Amygdala (tissue), 56 donors: ENCODE data around the gene ZMYND12.
"Not testable (repeated sequence)": the region's sequence is repeated elsewhere in the genome, so short reads cannot be mapped to it uniquely, and the experiment has no call there.

Source experiments
- DNase-seq, 56 donors: peaks; one replicate each; lab custom pipeline; 2025; lab: John Stamatoyannopoulos, UW

The ZMYND12 gene, protein sequence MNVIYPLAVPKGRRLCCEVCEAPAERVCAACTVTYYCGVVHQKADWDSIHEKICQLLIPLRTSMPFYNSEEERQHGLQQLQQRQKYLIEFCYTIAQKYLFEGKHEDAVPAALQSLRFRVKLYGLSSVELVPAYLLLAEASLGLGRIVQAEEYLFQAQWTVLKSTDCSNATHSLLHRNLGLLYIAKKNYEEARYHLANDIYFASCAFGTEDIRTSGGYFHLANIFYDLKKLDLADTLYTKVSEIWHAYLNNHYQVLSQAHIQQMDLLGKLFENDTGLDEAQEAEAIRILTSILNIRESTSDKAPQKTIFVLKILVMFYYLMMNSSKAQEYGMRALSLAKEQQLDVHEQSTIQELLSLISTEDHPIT

DNA sequence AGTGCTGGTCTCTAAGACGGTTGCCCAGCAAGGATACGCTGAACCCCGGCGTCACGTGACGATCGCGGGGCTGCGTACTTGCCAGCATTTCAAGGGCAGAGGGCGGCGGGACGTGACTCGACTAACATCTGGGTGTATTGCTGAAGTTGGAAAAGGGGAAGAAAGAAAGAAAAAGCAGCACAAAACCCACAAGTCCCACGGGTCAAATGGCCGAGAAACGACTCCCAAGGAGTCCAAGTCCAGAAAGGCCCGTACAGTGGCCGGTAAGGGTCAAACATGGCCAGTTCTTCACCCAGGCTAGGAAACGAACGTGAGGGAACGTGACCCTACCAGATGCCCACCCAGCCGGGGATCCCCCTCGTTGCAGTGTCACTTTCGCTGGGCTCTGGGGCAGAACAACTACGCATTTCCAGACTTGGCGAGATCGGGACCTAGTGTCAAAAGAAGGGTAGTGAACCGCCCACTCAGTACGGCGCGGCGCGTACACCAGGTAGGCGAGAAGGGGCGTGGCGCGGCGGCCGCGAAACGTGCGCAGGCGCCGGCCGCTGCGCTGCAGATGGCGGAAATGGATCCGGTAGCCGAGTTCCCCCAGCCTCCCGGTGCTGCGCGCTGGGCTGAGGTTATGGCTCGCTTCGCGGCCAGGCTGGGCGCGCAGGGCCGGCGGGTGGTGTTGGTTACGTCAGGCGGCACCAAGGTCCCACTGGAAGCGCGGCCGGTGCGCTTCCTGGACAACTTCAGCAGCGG is at the start of gene ZMYND12, which contains the start of gene PPCS:
Gene ZMYND12 (minus strand): TSS at position 13 of the 744 bp plus-strand sequence. CDS start 25 bp downstream, outside the sequence.
Gene PPCS (plus strand): TSS at position 534 of the 744 bp plus-strand sequence. CDS start 23 bp downstream, at position 557.
- peak in 55 of 56 donors; percentile 54 to 92 (median 82) for DNase-seq

DNA sequence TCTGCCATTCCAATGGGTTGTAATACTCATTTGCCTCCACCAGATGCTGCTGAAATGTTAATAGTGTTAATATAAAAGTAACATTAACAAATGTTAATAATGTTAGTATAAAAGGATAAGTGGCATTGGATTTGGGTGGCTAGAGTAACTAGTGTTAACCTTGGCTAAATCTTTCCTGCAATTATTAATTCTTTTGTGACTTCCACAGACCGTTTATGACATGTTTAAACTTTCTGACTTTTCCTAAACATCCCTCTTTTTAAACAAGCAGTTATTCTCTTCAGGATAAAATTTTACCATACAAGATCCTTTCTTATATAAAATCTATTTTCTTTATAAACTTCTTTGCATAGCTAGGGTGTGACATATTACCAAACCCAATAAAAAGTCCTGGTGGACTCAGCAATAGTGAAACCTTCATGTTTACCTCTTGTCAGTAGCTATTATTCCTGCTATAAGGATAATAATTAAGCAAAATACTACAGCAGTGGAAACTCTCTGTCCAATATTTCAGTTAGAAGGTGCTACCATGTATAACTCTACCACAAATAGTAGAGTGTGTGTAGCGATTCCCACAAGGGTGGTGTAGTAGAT is 48.8 kb upstream of the ZMYND12 start:
- DNase-seq = no peak

DNA sequence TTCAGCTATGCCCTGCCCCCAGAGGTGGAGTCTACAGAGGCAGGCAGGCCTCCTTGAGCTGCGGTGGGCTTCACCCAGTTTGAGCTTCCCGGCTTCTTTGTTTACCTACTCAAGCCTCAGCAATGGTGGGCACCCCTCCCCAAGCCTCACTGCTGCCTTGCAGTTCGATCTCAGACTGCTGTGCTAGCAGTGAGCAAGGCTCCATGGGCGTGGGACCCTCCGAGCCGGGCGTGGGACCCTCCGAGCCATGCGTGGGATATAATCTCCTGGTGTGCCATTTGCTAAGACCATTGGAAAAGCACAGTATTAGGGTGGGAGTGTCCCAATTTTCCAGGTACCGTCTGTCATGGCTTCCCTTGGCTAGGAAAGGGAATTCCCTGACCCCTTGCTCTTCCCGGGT is 46.2 kb upstream of the ZMYND12 start:
- DNase-seq = not testable (repeated sequence)

DNA sequence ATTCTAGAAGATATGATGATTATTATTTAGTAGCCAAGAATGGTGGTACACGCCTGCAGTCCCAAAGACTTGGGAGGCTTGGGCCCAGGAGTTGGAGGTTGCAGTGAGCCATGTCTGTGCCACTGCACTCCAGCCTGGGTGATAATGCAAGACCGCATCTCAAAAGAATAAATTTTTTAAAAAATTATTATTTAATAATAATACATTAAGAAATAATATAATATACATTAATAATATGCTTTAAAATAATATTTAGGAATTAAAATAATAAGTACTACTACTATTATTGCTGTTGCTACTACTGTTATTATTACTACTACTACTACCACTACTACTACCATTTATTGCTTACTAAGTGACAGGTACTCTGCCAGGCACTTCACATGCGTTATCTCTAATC is 34.4 kb upstream of the ZMYND12 start:
- no peak for DNase-seq

DNA sequence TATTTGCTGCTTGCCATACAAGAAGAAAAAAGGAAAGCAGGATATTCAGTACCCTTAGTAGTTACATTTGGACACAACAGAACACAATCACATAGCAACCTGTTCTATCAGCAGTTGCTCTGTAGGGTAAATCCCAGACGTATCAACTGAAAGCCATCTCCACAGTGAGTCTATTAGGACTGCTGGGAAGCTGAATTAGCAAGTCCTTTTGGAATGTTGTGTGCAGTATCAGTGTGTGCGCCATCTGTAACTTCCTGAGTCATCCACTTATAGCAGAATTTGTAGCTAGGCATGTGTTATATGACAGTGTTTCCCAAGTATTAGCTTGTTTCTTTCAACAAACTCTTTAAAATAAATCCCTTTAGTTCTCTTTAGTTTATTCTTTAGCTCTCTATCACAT is 28.6 kb upstream of the ZMYND12 start:
- DNase-seq = no peak

DNA sequence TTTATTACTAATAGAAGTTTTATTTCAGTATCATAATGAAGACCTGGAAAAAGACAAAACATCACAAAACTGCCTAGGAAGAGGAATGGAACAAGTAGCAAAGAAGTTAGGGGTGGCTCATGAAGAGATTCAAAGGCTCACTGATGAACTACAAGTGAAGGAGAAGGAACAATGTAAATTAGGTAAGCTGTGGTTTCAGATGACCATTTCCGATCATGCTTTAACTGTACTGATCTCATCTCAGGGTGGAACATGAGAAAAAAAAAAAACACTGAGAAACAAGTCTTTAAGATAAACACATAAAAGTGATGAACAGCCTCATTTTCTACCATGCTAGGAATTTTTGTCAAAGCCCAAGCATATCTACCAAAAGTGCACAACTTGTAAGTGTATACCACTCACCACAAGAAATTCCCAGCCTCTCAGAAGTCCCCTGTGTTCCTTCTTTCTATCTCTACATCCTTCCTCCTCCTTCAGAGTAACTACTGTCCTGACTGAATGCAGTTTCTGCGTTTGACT is 26.9 kb upstream of the ZMYND12 start:
- DNase-seq = no peak

DNA sequence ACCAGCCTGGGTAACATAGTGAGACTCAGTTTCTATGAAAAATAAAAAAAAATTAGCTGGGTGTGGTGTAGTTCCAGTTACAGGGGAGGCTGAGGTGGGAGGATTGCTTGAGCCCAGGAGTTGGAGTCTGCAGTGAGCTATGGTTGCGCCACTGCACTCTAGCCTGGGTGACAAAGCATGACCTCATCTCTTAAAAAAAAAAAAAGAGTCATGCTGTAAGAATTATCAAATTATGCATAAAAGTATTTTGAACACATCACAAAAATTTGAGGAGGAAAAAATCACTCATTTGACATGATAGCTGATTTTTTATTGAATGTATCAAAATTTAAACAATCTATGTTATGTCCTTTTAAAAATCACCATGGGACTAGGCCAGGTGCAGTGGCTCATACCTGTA is 25.1 kb upstream of the ZMYND12 start:
- DNase-seq = no peak

DNA sequence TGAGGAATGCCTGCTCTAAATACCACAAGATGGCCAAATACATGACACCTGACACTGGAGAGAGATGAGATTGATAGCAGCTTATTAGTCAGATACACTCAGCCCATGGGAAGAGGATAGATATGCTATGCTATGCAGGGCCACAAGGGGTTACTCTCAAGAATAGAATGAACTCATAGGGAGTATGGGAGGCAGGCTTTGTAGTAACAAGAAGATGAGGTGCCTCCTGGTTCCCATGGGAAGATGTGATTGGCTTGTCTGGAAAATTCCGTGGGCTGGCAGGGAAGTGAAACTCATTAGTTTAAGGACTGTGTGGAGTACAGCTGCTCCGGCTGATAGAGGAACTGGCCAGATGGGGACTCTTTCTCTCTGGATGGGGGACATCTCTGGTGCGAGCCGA is 23.8 kb upstream of the ZMYND12 start:
- DNase-seq = no peak

DNA sequence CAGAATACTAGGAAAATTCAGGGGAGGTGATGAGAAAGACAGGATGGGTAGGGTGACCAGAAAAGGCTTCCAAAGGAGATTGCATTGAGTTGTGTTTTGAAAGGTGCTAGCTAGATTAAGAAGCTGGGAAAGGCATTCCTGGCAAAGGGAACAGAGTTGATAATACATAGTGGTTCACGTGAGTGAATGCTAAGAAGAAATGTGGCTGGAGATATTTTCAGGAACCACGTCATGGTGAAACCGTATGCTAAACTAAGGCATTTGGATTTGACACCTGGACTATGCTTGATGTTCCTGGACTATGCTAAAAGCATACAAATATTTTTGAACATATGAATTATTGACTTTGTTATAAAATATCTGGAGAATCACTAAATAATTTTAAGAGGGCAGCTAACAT is 22.0 kb upstream of the ZMYND12 start:
- DNase-seq = no peak

DNA sequence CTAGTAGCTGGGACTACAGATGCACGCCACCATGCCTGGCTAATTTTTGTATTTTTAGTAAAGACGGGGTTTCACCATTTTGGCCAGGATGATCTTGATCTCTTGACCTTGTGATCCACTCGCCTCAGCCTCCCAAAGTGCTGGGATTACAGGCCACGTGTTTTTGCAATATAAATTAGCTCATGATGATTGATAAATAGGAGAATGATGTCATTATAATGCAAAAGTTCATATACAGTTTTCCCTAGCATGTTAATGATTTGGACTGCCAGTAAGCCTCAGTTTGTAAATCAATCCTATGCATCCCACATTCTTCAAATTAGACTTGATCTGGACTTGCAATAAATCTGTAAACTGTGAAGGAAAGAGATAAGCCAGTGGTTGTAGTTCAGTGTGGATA is 21.5 kb upstream of the ZMYND12 start:
- not testable (repeated sequence) for DNase-seq

DNA sequence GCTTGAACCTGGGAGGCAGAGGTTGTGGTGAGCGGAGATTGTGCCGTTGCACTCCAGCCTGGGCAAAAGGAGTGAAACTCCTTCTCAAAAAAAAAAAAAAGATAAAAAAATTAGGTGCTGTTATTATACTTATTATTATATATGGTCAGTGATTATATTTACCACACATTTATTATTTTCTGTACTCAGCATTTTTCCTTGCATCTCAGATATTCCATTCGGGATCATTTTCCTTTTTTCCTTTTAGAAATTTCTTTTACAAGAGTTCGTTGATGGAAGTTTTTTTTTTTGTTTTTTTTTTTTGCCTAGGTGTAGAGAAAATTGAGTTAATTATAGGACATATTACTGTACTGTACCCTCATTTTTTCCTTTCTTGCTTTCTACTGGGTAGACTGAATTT is 20.8 kb upstream of the ZMYND12 start:
- no peak for DNase-seq

DNA sequence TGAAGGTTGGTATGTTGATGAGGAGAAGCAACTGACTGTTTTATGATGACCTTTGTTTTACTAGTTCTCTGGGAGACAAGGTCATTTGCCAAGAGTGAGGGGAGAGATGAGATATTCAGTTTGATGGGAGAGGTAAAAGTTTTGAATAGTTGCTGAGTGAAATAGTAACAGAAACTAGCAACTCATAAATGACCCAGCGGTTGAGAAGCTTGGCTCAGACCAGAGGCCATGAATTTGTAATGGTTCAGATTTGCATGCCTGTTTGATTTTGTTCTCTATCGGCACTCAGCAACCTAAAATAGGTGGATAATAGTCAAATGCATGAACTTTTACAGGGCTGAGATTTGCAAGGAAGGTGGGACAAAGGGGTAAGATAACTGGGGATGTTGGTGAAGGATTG is 13.9 kb upstream of the ZMYND12 start:
- no peak for DNase-seq

DNA sequence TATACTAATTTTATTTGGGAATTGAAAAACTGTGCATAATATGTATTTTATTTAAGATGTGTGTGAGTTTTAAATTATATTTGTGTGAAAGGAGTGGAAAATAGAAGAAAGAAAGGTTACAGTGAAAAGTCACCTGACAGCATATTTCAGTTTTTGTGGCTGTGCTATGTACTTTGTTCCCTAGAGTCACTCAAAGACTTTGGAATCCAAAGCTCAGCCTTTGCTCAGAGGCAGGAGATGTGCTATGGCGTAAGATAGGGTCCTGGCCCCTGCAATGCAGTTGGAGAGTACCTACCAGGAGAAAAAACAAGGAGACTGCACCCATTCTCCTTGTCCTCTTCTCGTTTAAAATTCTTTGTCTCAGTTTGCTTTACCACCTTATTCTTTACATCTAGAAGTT is 10.2 kb upstream of the ZMYND12 start:
- no peak for DNase-seq

DNA sequence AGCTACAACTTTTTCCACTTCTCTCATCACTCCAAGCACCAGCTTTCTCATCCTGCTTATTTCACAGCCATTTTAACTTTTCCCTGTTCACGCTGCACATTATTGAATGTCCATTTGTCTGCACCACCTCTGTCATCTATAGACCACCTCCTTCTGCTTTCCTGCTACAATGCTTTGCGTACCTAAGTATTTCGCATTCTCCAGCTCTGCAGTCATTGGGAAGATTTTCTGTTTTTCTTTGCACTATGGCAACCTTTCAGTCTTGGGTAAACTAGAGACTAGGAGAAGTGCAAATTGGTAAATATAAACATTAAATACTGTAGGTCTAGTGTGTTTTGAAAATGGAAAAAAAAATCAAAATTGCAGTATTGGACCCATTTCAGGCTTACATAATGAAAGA is 8.1 kb upstream of the ZMYND12 start:
- DNase-seq = no peak

DNA sequence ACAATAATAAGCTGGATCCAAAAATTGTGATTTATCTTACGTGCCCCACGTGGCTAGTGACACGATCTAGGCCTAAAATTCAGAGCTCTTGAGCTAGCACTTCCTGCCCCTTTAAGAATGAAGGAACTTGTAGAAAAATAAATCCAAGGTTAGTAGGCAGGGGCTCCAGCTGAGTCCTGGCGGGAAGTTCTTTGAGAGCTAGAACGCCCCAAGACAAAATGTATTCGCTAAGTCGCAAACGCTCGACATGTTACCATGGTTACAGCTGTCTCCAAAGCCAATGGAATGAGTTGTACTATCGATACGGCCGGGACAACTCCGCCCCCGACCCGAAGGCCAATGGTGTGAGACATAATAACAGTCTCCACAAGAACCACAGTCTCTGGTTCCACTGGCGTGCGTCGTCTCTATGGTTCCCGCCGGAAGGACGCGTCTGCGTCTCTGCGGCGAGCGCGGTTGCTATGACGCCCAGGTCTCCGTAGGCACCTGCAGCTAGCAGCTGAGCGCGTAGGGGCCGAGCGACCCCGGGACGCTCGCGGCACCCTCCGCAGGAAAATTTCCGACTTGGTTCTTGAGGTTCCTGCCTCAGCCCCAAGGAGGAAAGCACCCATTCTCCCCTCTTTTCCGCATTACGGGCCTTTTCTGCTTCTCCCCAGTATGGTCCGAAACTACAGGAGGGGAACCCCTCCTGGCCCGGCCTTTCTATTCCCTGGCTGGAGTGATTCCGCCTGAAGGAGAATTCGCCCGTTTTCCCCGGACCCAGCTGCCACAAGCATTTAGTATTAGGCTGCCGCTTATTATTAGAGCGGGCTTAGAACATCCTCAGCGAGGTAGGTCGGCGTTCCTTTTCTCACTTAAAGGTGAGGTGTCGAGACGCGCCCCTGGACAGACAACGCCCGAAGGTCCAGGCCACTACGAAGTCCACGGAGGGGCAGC is 7.3 kb upstream of the ZMYND12 start, which contains the start of gene CCDC30:
Gene CCDC30 (plus strand): TSS at position 459 of the 936 bp plus-strand sequence. CDS start 17,266 bp downstream, outside the sequence.
- DNase-seq = peak; percentile 25 to 98 (median 89)

DNA sequence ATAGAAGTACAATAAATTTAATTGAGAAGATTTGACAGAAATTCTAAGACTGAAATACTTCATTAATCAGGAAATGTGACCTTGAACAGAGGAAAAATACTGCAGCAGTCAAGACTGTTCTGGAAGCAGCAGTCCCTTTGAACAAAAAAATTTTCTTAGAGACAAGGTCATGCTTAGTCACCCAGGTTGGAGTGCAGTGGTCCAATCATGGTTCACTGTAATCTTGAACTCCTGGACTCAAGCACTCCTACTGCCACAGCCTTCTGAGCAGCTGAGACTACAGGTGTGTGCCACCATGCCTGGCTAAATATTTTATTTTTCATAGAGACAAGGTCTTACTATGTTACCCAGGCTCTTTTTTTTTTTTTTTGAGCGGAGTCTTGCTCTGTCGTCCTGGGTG is 5.4 kb upstream of the ZMYND12 start:
- no peak for DNase-seq

DNA sequence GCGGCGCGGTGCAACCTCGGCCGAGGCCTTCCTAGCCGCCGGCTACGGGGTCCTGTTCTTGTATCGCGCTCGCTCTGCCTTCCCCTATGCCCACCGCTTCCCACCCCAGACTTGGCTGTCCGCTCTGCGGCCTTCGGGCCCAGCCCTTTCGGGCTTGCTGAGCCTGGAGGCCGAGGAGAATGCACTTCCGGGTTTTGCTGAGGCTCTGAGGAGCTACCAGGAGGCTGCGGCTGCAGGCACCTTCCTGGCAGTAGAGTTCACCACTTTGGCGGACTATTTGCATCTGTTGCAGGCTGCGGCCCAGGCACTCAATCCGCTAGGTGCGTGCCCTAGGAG is 900 bp upstream of the ZMYND12 start:
- peak in 25 of 56 donors; percentile 5 to 68 (median 52) for DNase-seq

DNA sequence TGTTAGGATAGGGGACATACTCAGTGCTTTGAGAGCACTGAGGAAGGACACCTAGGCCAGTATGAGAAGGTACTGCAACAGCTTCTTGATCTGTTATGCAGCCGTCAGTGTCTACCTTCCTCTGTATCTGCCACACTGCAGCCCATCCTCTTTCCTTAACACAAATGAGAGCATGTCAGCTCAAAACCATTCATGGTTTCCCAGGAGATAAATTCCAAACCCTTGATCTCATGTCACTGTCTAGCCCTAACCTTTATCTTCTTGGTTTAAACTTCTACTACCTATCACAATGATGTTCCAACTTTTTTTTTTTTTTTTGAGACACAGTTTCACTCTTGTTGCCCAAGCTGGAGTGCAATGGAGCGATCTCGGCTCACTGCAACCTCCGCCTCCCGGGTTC is 1.4 kb downstream of the ZMYND12 start:
- no peak for DNase-seq

DNA sequence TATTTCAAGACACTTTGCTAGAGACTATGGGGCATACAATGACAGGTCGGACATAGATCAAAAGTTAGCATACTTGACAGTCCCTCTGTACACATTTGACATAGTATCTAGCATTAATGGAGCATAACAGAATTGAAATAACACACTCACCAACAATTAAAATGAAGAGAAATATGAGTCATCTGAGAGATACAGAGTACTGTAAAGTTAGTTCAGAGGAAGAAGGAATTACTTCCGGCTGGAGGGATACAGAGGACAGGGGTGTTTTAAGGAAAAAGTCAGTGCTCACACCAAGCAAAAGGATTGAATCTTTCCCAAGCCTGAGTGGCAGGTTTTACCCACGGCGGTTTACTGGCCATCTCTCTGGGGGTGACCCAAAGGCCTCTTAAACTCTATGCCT is 2.4 kb downstream of the ZMYND12 start:
- DNase-seq = no peak

DNA sequence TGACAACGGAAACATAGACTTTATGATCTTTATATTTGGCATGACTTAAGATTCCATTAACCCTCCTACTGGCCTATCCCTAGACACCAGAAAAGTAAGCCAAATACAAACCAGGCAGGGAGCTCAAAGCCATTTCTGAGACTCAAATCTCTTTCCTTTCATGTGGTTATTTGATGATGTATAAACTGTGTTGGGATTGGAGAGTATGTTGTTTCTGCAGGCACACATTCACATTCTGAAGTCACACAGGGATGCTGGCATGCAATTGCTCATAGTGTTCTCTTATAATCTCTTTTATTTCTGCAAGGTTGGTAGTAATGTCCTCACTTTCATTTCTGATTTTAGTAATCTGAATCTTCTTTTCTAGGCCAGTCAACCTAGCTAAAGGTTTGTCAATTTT is 5.8 kb downstream of the ZMYND12 start:
- DNase-seq = no peak
